Mucosa of descending colon (tissue), 3 donors: Measurements from ENCODE around the gene TNFRSF4. TPM values are rescaled to one million over a fixed set of nuclear protein-coding genes. Genes with fewer than 3 reads are reported as not detected.

Experiments
- ATAC-seq: fragments of 200-7000 bp; cut with Tn5 transposase; one replicate; pipeline ENCODE4 v1.9.1; 2020; ENCODE audit warnings: mild to moderate bottlenecking, moderate library complexity
- DNase-seq, 3 donors: peaks; one replicate each; pipeline ENCODE4 v3.0.0-alpha.2; 2020
- H3K36me3 ChIP-seq: fragments of 200-600 bp; one replicate; pipeline ENCODE4 v1.8.0; 2021; ENCODE audit warnings: low read depth, mild to moderate bottlenecking
- H3K4me1 ChIP-seq: fragments of 200-600 bp; one replicate; pipeline ENCODE4 v1.8.0; 2021; ENCODE audit warnings: low read depth, mild to moderate bottlenecking
- H3K4me3 ChIP-seq: fragments of 200-600 bp; one replicate; pipeline ENCODE4 v1.8.0; 2021; ENCODE audit warnings: mild to moderate bottlenecking
- H3K9me3 ChIP-seq: fragments of 200-600 bp; one replicate; pipeline ENCODE4 v1.8.0; 2021; ENCODE audit warnings: mild to moderate bottlenecking
- intact Hi-C, 2 donors: fragments of 100-400 bp; cut with DNase I in 1 of 2; cut with micrococcal nuclease in 1 of 2; formaldehyde crosslinking; loops; one replicate each; pipeline versions ENCODE4 v1.11.0 to v1.11.1; 2022; cut with DNase I, micrococcal nuclease
- total RNA-seq, 3 donors: library from RNA; stranded (reverse); fragmentation: NEBNext Ultra II Directional in 2 of 3; extraction: Animal tissue kit (Norgen Biotek cat#: 25700) in 2 of 3; gene quantifications; one replicate each; pipeline versions ENCODE4 v1.2.1 to v1.2.4, GENCODE V29; 2021 to 2023
- TF ChIP-seq, protein P1 (sequence below): fragments of 200-600 bp; IDR thresholded peaks from one replicate; pipeline ENCODE4 v1.8.0; 2022; ENCODE audit warnings: antibody characterized with exemption, mild to moderate bottlenecking
- donor health status: DM: no; HTN: no; CAD: no; lungs with moderate emphysema.
- donor health status: DM: no; HTN: no; CAD: no.
- donor health status: DM: no; HTN: yes; CAD: no.

The TNFRSF4 gene
- total RNA-seq, 3 donors from 2014 or later: 0.69 to 1.2 (median 0.80) TPM

DNA sequence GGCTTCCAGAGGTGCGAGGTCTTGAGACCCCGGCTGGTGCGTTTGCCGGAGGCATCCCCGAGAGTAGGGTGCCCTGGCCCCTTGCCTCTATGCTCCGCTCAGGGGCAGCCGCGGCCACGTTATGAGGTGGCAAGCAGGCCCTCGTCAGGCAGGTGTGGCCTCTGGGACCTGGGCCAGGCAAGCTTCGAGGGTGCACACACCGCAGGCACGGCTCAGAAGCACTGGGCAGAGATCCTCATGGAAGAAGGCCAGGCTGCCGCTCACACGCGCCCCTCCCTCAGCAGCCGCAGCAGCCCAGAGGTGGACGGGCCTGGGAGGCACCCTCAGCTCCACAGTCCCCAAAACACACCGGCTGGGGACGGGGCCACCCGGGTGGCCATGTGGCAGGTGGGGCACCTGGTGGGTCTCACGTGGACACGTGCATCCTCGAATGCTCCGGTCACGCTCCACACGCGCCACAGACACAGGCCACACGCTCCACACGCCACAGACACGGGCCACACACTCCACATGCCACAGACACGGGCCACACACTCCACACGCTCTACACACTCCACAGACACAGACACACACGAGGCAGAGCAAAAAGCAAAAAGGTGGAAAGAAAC lies 11.4 kb upstream of the TNFRSF4 start:
- TF ChIP-seq, protein P1, sequence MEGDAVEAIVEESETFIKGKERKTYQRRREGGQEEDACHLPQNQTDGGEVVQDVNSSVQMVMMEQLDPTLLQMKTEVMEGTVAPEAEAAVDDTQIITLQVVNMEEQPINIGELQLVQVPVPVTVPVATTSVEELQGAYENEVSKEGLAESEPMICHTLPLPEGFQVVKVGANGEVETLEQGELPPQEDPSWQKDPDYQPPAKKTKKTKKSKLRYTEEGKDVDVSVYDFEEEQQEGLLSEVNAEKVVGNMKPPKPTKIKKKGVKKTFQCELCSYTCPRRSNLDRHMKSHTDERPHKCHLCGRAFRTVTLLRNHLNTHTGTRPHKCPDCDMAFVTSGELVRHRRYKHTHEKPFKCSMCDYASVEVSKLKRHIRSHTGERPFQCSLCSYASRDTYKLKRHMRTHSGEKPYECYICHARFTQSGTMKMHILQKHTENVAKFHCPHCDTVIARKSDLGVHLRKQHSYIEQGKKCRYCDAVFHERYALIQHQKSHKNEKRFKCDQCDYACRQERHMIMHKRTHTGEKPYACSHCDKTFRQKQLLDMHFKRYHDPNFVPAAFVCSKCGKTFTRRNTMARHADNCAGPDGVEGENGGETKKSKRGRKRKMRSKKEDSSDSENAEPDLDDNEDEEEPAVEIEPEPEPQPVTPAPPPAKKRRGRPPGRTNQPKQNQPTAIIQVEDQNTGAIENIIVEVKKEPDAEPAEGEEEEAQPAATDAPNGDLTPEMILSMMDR: no peak
- Histone ChIP-seq H3K4me1 (peaks cover 26% of the 10 kb centered on the region), H3K9me3 (no peaks in the 10 kb centered on the region), H3K4me3 (no peak overlapping the region), H3K36me3 (peaks cover 13% of the 10 kb centered on the region)
- intact Hi-C loops: no loop called here
- DNase-seq (peak in 1 of 3 donors; percentile 57), ATAC-seq (peak; percentile 23)

DNA sequence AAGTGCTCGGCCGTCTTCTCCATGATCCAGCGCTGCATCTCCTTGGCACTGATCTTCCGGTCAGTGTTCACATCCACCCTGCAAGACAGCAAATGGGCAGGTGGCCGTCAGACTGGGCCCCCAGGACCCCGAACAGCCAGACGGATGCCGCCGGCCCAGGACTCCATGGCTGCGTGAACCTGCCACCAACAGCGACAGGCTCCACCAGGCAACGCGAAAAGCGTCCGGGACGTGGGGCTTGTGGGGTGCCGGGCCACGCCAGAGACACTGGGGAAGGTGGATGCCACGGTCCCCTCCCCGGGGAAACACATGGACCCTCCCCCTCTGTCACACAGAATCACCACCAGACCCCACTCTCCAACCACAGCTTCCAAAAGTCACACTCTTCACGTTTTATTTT lies 9.9 kb upstream of the TNFRSF4 start:
- peaks cover 14% of the 10 kb centered on the region for H3K4me1 ChIP-seq
- intact Hi-C loops: no loop called here
- no peak overlapping the region for H3K4me3 ChIP-seq
- no peaks in the 10 kb centered on the region for H3K9me3 ChIP-seq
- no peak for ATAC-seq
- TF ChIP-seq, protein P1: no peak
- H3K36me3 ChIP-seq: peaks cover 13% of the 10 kb centered on the region
- DNase-seq: no peak

DNA sequence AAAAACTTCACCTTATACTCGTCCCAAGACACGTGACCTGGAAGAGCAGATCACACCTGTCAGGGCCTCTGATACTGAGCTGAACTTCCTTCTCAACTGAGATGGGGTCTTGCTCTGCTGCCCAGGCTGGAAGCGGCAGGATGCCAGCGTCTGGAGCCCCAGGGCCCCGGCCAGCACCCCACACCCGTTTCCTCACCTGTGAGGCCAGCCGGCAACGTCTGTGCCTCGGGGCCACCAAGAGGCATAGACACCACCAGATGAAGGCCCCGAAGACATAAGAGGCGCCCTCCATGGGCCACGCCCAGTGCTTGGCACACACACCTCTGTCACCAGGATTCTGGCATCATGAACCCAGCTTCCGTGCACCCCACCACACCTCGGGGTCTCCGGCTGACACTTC lies 9.4 kb upstream of the TNFRSF4 start:
- intact Hi-C loops: no loop called here
- TF ChIP-seq, protein P1: no peak

DNA sequence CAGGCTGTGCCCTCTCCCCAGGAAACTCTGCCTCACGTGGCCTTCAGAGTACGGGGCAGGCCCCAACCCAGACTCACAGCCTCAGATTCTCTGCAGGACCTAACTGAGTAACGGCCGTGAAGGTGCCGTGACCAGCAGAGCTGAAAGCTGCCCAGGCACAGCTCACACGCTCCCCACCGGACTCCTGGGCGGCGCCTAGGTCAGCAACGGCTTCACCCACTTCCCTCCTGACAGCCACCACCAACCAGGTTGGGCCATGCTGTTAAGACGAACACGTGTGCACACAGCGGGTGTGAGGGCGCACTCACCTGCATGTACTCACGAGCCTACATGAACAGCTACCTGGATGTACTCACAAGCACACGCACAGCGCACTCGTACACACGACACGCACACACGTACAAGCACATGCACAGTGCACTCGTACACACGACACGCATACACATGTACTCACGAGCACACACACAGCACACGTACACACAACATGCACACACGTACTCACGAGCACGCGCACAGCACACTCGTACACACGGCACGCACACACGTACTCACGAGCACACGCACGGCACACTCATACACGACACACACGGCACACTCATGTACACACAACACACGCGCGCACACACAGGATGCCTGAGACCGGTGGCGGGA lies 8.7 kb upstream of the TNFRSF4 start:
- no peak for DNase-seq
- Histone ChIP-seq H3K4me1 (peaks cover 12% of the 10 kb centered on the region), H3K4me3 (no peak overlapping the region), H3K9me3 (no peaks in the 10 kb centered on the region), H3K36me3 (peaks cover 10% of the 10 kb centered on the region)
- no peak for ATAC-seq
- TF ChIP-seq, protein P1: no peak
- intact Hi-C loops: no loop called here

More for the DNA sequence above, 9.4 kb upstream of the TNFRSF4 start:
- Histone ChIP-seq H3K36me3 (peaks cover 10% of the 10 kb centered on the region), H3K4me1 (peaks cover 12% of the 10 kb centered on the region), H3K9me3 (no peaks in the 10 kb centered on the region), H3K4me3 (no peak overlapping the region)
- DNase-seq: no peak
- ATAC-seq: no peak

DNA sequence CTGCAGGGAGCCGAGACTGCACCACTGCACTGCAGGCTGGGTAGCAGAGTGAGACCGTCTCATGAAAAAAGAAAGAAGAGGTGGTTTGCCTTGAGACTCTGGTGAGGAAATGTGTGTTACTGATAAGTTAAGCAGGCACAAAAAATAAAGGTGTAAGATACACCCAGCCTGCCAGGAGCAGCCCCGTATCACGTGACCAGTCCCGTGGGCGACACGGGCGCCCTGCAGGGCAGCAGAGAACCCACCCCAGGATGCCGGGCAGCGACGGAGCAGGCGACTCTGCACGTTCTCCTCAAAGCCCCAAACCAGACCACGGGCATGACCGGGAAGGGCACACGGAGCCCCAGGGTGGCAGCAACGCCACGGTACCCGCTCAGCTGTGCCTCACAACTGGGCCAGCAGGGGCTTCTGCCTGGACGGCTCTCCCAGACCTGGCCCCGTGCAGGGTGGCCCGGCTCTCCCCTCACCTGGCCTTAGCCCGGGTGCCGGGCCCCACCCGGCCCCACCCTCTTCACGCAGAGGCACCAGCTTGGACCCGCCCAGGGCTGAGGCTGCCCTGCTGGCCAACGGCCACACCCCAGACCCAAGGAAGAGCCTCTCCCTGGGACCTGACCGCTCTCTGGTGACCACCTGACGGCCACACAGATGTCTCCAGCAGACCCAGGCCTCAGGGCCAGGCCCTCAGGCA lies 8.1 kb upstream of the TNFRSF4 start:
- Histone ChIP-seq H3K4me3 (no peak overlapping the region), H3K4me1 (peaks cover 12% of the 10 kb centered on the region), H3K36me3 (peaks cover 15% of the 10 kb centered on the region), H3K9me3 (no peaks in the 10 kb centered on the region)
- TF ChIP-seq, protein P1: no peak
- ATAC-seq: peak; percentile 77
- peak in 2 of 3 donors; percentile 65 to 75 for DNase-seq
- intact Hi-C loops: no loop called here
